Activated naive CD8-positive, alpha-beta T cell treated with anti-CD3 and anti-CD28 coated beads, Interleukin-2, amount 10 ng/mL, durations not matched to agents 7 days and 5 days (primary cell): ENCODE measurements around the gene PNLIPRP3. TPM values are rescaled to one million over a fixed set of nuclear protein-coding genes. Genes with fewer than 3 reads are reported as not detected.

Experiments used
- ATAC-seq: fragments of 150-1000 bp; cut with Tn5 transposase; one replicate; pipeline ENCODE4 v1.10.0; 2021; ENCODE audit warnings: low read depth, moderate library complexity
- POLR2A ChIA-PET: fragments of 350-600 bp; sonication (Branson Sonifier 250); formaldehyde crosslinking; loops from one replicate; lab custom pipeline; 2021; ENCODE audit warnings: antibody characterized with exemption; lab: Charles Lee
- DNase-seq: peaks from one replicate; pipeline ENCODE4 v3.0.0; 2021
- H3K27ac Mint-ChIP-seq: one replicate; pipeline ENCODE4 v1.8.0; 2022; ENCODE audit warnings: mild to moderate bottlenecking, mixed read lengths
- H3K27me3 Mint-ChIP-seq: one replicate; pipeline ENCODE4 v1.8.0; 2022; ENCODE audit warnings: mild to moderate bottlenecking, moderate library complexity, mixed read lengths
- H3K36me3 Mint-ChIP-seq: one replicate; pipeline ENCODE4 v1.8.0; 2021; ENCODE audit warnings: mild to moderate bottlenecking, mixed read lengths
- H3K4me1 Mint-ChIP-seq: one replicate; pipeline ENCODE4 v1.8.0; 2021; ENCODE audit warnings: mixed read lengths
- H3K4me3 Mint-ChIP-seq: one replicate; pipeline ENCODE4 v1.8.0; 2022; ENCODE audit warnings: mild to moderate bottlenecking, moderate library complexity, mixed read lengths
- H3K9me3 Mint-ChIP-seq: one replicate; pipeline ENCODE4 v1.8.0; 2021; ENCODE audit warnings: mixed read lengths
- total RNA-seq, 2 experiments: library from RNA; stranded (reverse); gene quantifications; one replicate each; pipeline ENCODE4 v1.2.3, GENCODE V29; 2021

The PNLIPRP3 gene
- total RNA-seq, 2 experiments from 2014 or later: not detected

- H3K36me3 Mint-ChIP-seq: no peaks in the 10 kb centered on the region
- ATAC-seq: no peak
- no peak overlapping the region for H3K27ac Mint-ChIP-seq
- H3K9me3 Mint-ChIP-seq: no peaks in the 10 kb centered on the region
- H3K27me3 Mint-ChIP-seq: peaks cover 8% of the 10 kb centered on the region
- POLR2A ChIA-PET: no interaction called here
- DNase-seq: no peak
- H3K4me3 Mint-ChIP-seq: no peak overlapping the region
- no peaks in the 10 kb centered on the region for H3K4me1 Mint-ChIP-seq
Measured at GRCh38 chr10:116464257-116464656, 36.6 kb downstream of the PNLIPRP3 start.

- H3K9me3 Mint-ChIP-seq: no peaks in the 10 kb centered on the region
- DNase-seq: no peak
- H3K4me3 Mint-ChIP-seq: no peak overlapping the region
- H3K4me1 Mint-ChIP-seq: no peaks in the 10 kb centered on the region
- POLR2A ChIA-PET: no interaction called here
- ATAC-seq: no peak
- peaks cover 5% of the 10 kb centered on the region for H3K27me3 Mint-ChIP-seq
- H3K36me3 Mint-ChIP-seq: no peaks in the 10 kb centered on the region
- H3K27ac Mint-ChIP-seq: no peak overlapping the region
Measured at GRCh38 chr10:116465546-116465945, 37.9 kb downstream of the PNLIPRP3 start.

GRCh38 chr10:116466715-116467422, 39.2 kb downstream of the PNLIPRP3 start:
- H3K4me1 Mint-ChIP-seq: no peaks in the 10 kb centered on the region
- no peak overlapping the region for H3K4me3 Mint-ChIP-seq
- no peaks in the 10 kb centered on the region for H3K9me3 Mint-ChIP-seq
- ATAC-seq: no peak
- DNase-seq: no peak
- H3K36me3 Mint-ChIP-seq: no peaks in the 10 kb centered on the region
- H3K27me3 Mint-ChIP-seq: peaks cover 5% of the 10 kb centered on the region
- POLR2A ChIA-PET: no interaction called here
- no peak overlapping the region for H3K27ac Mint-ChIP-seq

- Mint-ChIP-seq H3K9me3 (no peaks in the 10 kb centered on the region), H3K27ac (no peak overlapping the region), H3K36me3 (no peaks in the 10 kb centered on the region), H3K27me3 (peaks cover 5% of the 10 kb centered on the region), H3K4me1 (no peaks in the 10 kb centered on the region), H3K4me3 (no peak overlapping the region)
- POLR2A ChIA-PET: no interaction called here
- DNase-seq: no peak
- no peak for ATAC-seq
Measured at GRCh38 chr10:116469437-116469836, 41.8 kb downstream of the PNLIPRP3 start.

GRCh38 chr10:116470071-116470470, 42.4 kb downstream of the PNLIPRP3 start:
- H3K4me3 Mint-ChIP-seq: no peak overlapping the region
- H3K9me3 Mint-ChIP-seq: no peaks in the 10 kb centered on the region
- no peaks in the 10 kb centered on the region for H3K4me1 Mint-ChIP-seq
- ATAC-seq: no peak
- peak overlapping the region; percentile 21 for H3K27ac Mint-ChIP-seq
- H3K36me3 Mint-ChIP-seq: no peaks in the 10 kb centered on the region
- no peak for DNase-seq
- peaks cover 5% of the 10 kb centered on the region for H3K27me3 Mint-ChIP-seq
- POLR2A ChIA-PET: no interaction called here

GRCh38 chr10:116470768-116471415, 43.2 kb downstream of the PNLIPRP3 start:
- Mint-ChIP-seq H3K27me3 (peaks cover 5% of the 10 kb centered on the region), H3K36me3 (no peaks in the 10 kb centered on the region), H3K4me3 (no peak overlapping the region)

GRCh38 chr10:116472891-116473290, 45.2 kb downstream of the PNLIPRP3 start:
- DNase-seq: no peak
- no peak for ATAC-seq
- POLR2A ChIA-PET: no interaction called here
- peaks cover 3% of the 10 kb centered on the region for H3K27me3 Mint-ChIP-seq
- H3K27ac Mint-ChIP-seq: no peak overlapping the region
- no peaks in the 10 kb centered on the region for H3K9me3 Mint-ChIP-seq
- no peaks in the 10 kb centered on the region for H3K36me3 Mint-ChIP-seq
- no peak overlapping the region for H3K4me3 Mint-ChIP-seq
- H3K4me1 Mint-ChIP-seq: no peaks in the 10 kb centered on the region

More at GRCh38 chr10:116470768-116471415, 43.2 kb downstream of the PNLIPRP3 start:
- Mint-ChIP-seq H3K9me3 (no peaks in the 10 kb centered on the region), H3K27ac (no peak overlapping the region), H3K4me1 (no peaks in the 10 kb centered on the region)
- DNase-seq: no peak
- no peak for ATAC-seq
- POLR2A ChIA-PET: no interaction called here

GRCh38 chr10:116475866-116476265, 48.2 kb downstream of the PNLIPRP3 start:
- no peaks in the 10 kb centered on the region for H3K4me1 Mint-ChIP-seq
- ATAC-seq: no peak
- H3K4me3 Mint-ChIP-seq: no peak overlapping the region
- no peaks in the 10 kb centered on the region for H3K36me3 Mint-ChIP-seq
- no peak overlapping the region for H3K27ac Mint-ChIP-seq
- no peak for DNase-seq
- no peaks in the 10 kb centered on the region for H3K27me3 Mint-ChIP-seq
- POLR2A ChIA-PET: no interaction called here
- H3K9me3 Mint-ChIP-seq: no peaks in the 10 kb centered on the region

- Mint-ChIP-seq H3K27me3 (no peaks in the 10 kb centered on the region), H3K9me3 (no peaks in the 10 kb centered on the region), H3K4me1 (no peaks in the 10 kb centered on the region), H3K36me3 (no peaks in the 10 kb centered on the region), H3K27ac (no peak overlapping the region), H3K4me3 (no peak overlapping the region)
- POLR2A ChIA-PET: no interaction called here
- no peak for DNase-seq
- no peak for ATAC-seq
Measured at GRCh38 chr10:116476461-116476860, 48.8 kb downstream of the PNLIPRP3 start.

GRCh38 chr10:116477986-116478664, 50.5 kb downstream of the PNLIPRP3 start:
- Mint-ChIP-seq H3K9me3 (no peaks in the 10 kb centered on the region), H3K4me3 (no peak overlapping the region), H3K4me1 (no peaks in the 10 kb centered on the region), H3K27ac (no peak overlapping the region), H3K27me3 (no peaks in the 10 kb centered on the region), H3K36me3 (no peaks in the 10 kb centered on the region)
- no peak for DNase-seq
- no peak for ATAC-seq
- POLR2A ChIA-PET: no interaction called here

GRCh38 chr10:116486770-116487448, 59.3 kb downstream of the PNLIPRP3 start:
- POLR2A ChIA-PET: no interaction called here
- no peak overlapping the region for H3K27ac Mint-ChIP-seq
- no peaks in the 10 kb centered on the region for H3K36me3 Mint-ChIP-seq
- H3K4me1 Mint-ChIP-seq: no peaks in the 10 kb centered on the region
- DNase-seq (no peak), ATAC-seq (no peak)
- H3K4me3 Mint-ChIP-seq: no peak overlapping the region
- no peaks in the 10 kb centered on the region for H3K9me3 Mint-ChIP-seq
- no peaks in the 10 kb centered on the region for H3K27me3 Mint-ChIP-seq

- H3K4me3 Mint-ChIP-seq: no peak overlapping the region
- no peak for ATAC-seq
- no peak overlapping the region for H3K27ac Mint-ChIP-seq
- no peaks in the 10 kb centered on the region for H3K27me3 Mint-ChIP-seq
- POLR2A ChIA-PET: no interaction called here
- H3K36me3 Mint-ChIP-seq: no peaks in the 10 kb centered on the region
- no peaks in the 10 kb centered on the region for H3K4me1 Mint-ChIP-seq
- DNase-seq: no peak
- no peaks in the 10 kb centered on the region for H3K9me3 Mint-ChIP-seq
Measured at GRCh38 chr10:116487522-116488430, 60.1 kb downstream of the PNLIPRP3 start.

- ATAC-seq (no peak), DNase-seq (no peak)
- no peak overlapping the region for H3K4me3 Mint-ChIP-seq
- H3K27me3 Mint-ChIP-seq: no peaks in the 10 kb centered on the region
- POLR2A ChIA-PET: no interaction called here
- H3K4me1 Mint-ChIP-seq: no peaks in the 10 kb centered on the region
- no peaks in the 10 kb centered on the region for H3K9me3 Mint-ChIP-seq
- H3K27ac Mint-ChIP-seq: no peak overlapping the region
- no peaks in the 10 kb centered on the region for H3K36me3 Mint-ChIP-seq
Measured at GRCh38 chr10:116489460-116489859, 61.8 kb downstream of the PNLIPRP3 start.
